Activated CD4-positive, alpha-beta T cell treated with anti-CD3 and anti-CD28 coated beads, Interleukin-2, amount 10 ng/mL, durations not matched to agents 24 days and 14 days (primary cell): ENCODE measurements around the gene EWSR1. TPM values are rescaled to one million over a fixed set of nuclear protein-coding genes. Genes with fewer than 3 reads are reported as not detected.

Experiments used
- DNase-seq: peaks from one replicate; pipeline ENCODE4 v3.0.0; 2022
- H3K27ac Mint-ChIP-seq: one replicate; pipeline ENCODE4 v1.8.0; 2022; ENCODE audit warnings: mild to moderate bottlenecking, mixed read lengths
- H3K27me3 Mint-ChIP-seq: one replicate; pipeline ENCODE4 v1.8.0; 2022; ENCODE audit warnings: mixed read lengths
- H3K36me3 Mint-ChIP-seq: one replicate; pipeline ENCODE4 v1.8.0; 2022; ENCODE audit warnings: low read depth, mild to moderate bottlenecking, mixed read lengths
- H3K4me1 Mint-ChIP-seq: one replicate; pipeline ENCODE4 v1.8.0; 2021; ENCODE audit warnings: mixed read lengths
- H3K4me3 Mint-ChIP-seq: one replicate; pipeline ENCODE4 v1.8.0; 2022; ENCODE audit warnings: mild to moderate bottlenecking, moderate library complexity, mixed read lengths
- H3K9me3 Mint-ChIP-seq: one replicate; pipeline ENCODE4 v1.8.0; 2021; ENCODE audit warnings: mixed read lengths
- intact Hi-C: fragments of 100-400 bp; cut with micrococcal nuclease; formaldehyde crosslinking; loops from one replicate; pipeline ENCODE4 v1.15.1; 2023
- total RNA-seq: library from RNA; stranded (reverse); gene quantifications from 2 replicates; pipeline ENCODE4 v1.2.3, GENCODE V29; 2022

EWSR1 gene
- total RNA-seq, 1 donor from 2014 or later = 445 TPM

DNA sequence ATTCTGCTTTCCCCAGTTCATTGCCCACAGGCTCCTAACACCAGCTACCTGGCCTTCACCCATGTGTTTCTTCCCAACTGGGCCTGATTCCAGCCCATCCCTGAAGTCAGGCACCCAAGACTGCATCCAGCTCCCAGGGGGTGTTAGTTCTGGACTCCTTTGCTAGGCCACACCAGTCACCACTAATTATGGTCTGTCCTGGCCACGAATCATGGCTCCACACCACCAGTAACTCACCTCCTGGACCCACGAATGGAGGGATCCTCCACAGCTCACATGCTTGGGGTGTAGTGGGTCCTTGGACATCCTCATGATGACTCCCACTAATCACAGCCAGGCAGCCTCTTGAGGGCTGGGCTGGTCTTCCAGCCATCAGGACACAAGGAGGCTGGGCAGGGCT, 51.0 kb downstream of the EWSR1 start:
- Mint-ChIP-seq H3K27me3 (peaks cover 25% of the 10 kb centered on the region), H3K4me1 (peaks cover 8% of the 10 kb centered on the region), H3K27ac (no peak overlapping the region), H3K9me3 (no peaks in the 10 kb centered on the region), H3K36me3 (no peaks in the 10 kb centered on the region), H3K4me3 (no peak overlapping the region)
- no peak for DNase-seq
- intact Hi-C loops = no loop called here

DNA sequence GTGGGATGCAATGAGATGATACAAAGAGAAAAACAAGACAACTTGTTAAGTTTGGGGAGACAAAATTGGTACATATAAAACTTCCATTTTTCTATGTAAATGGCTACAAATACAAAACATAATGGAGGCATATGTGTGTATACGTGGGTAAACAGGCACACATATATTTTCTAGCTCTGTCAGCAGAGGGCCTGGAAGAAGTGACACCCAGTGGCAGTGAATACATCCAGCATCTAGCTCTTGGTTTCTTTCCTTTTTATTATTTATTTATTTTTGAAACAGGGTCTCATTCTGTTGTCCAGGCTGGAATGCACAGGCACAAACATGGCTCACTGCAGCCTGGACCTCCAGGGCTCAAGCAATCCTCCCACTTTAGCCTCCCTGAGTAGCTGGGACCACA, 52.5 kb downstream of the EWSR1 start:
- H3K4me3 Mint-ChIP-seq = no peak overlapping the region
- DNase-seq = no peak
- peaks cover 17% of the 10 kb centered on the region for H3K27me3 Mint-ChIP-seq
- no peaks in the 10 kb centered on the region for H3K9me3 Mint-ChIP-seq
- intact Hi-C loops = no loop called here
- H3K27ac Mint-ChIP-seq = no peak overlapping the region
- no peaks in the 10 kb centered on the region for H3K36me3 Mint-ChIP-seq
- peaks cover 2% of the 10 kb centered on the region for H3K4me1 Mint-ChIP-seq

DNA sequence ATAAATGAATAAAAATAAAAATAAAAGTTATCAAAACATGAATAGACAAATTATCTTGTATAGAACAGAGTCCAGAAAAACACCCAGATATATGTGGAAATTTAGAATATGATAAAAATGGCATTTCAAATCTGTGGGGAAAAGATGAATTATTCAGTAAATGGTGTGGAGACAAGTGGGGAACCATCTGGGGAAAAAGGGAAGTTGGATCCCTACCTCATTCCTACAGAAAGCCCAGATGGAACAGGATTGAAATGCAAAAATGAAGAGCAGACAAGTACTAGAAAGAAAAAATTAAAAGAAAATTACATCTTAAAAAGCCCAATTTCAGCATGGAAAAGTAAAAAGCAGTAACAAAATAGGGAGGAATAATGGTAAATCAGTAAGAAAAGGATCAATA, 55.6 kb downstream of the EWSR1 start:
- intact Hi-C loops = no loop called here
- H3K27me3 Mint-ChIP-seq = no peaks in the 10 kb centered on the region
- no peak for DNase-seq
- no peaks in the 10 kb centered on the region for H3K4me1 Mint-ChIP-seq
- H3K4me3 Mint-ChIP-seq = no peak overlapping the region
- H3K36me3 Mint-ChIP-seq = peaks cover 3% of the 10 kb centered on the region
- no peak overlapping the region for H3K27ac Mint-ChIP-seq
- no peaks in the 10 kb centered on the region for H3K9me3 Mint-ChIP-seq

DNA sequence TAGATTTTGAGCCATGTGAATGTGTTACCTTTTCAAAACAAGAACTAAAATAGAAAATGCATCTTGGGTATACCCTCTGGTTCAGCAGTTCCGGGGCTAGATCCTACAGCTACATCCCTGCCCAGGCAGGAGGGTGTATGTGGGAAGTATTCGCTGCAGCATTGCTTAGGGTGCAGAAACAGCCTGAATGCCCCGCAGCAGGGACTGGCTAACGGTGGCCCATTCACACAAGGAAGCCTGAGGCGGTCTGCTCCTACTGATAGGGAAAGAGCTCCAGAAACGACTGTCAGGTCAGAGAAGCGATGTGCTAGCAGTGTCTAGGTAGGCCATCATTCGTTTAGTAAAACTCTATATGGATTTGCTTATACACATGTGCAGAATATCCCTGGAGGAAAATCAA, 57.3 kb downstream of the EWSR1 start:
- H3K9me3 Mint-ChIP-seq = no peaks in the 10 kb centered on the region
- no peaks in the 10 kb centered on the region for H3K27me3 Mint-ChIP-seq
- peaks cover 7% of the 10 kb centered on the region for H3K36me3 Mint-ChIP-seq

DNA sequence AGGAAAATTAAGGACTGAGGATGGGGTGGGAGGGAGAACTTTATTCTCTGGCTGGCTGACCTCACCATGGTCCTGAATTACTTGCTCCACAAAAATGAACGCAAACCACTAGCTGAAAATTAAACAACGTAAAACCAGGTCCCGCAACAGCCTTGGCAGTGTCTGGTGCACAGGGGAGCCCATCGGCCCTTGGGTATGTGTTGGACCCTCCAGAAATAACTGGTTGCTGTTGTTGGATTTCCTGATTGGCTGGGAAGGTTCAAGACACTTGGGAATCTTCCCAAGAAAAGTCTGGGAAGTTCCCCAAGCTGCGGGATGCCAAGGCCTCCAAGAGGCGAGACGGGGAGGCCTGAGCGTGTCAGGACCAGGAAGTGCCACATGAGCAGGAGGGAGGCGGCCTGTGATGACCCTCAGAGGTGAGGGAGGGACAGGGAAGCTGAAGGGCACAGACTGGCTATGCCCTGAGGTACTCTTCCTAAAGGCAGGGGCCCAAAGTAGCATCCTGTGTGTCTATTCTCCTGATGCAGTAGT, 57.8 kb downstream of the EWSR1 start:
- Mint-ChIP-seq H3K27ac (no peak overlapping the region), H3K36me3 (peaks cover 8% of the 10 kb centered on the region), H3K4me1 (no peaks in the 10 kb centered on the region), H3K9me3 (no peaks in the 10 kb centered on the region), H3K27me3 (no peaks in the 10 kb centered on the region), H3K4me3 (no peak overlapping the region)
- intact Hi-C loops = no loop called here
- DNase-seq = no peak

More for the DNA sequence above, 57.3 kb downstream of the EWSR1 start:
- DNase-seq = no peak
- intact Hi-C loops = no loop called here
- Mint-ChIP-seq H3K4me3 (no peak overlapping the region), H3K27ac (no peak overlapping the region), H3K4me1 (no peaks in the 10 kb centered on the region)

DNA sequence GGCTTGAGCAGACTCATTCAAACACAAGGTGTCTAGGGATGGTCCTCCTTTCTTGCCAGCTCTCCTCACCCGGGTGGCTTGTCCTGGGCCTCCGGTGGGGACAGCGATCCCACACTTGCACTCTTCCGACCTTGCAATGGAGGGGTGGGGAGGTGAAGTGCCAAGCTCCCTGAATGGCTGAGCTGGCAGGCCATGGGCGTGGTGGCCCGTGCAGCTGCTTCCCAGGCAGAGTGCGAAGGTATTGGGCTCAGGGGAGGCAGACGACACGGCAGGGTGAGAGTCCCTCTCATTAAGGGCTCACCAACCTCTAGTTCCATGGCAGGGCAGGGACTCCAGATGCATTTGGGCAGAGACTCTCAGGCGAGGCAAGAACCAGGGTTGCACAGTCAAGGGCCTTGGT, 58.4 kb downstream of the EWSR1 start:
- no peak for DNase-seq
- H3K27ac Mint-ChIP-seq = no peak overlapping the region
- intact Hi-C loops = no loop called here
- H3K9me3 Mint-ChIP-seq = no peaks in the 10 kb centered on the region
- peaks cover 10% of the 10 kb centered on the region for H3K36me3 Mint-ChIP-seq
- no peak overlapping the region for H3K4me3 Mint-ChIP-seq
- H3K27me3 Mint-ChIP-seq = no peaks in the 10 kb centered on the region
- no peaks in the 10 kb centered on the region for H3K4me1 Mint-ChIP-seq

DNA sequence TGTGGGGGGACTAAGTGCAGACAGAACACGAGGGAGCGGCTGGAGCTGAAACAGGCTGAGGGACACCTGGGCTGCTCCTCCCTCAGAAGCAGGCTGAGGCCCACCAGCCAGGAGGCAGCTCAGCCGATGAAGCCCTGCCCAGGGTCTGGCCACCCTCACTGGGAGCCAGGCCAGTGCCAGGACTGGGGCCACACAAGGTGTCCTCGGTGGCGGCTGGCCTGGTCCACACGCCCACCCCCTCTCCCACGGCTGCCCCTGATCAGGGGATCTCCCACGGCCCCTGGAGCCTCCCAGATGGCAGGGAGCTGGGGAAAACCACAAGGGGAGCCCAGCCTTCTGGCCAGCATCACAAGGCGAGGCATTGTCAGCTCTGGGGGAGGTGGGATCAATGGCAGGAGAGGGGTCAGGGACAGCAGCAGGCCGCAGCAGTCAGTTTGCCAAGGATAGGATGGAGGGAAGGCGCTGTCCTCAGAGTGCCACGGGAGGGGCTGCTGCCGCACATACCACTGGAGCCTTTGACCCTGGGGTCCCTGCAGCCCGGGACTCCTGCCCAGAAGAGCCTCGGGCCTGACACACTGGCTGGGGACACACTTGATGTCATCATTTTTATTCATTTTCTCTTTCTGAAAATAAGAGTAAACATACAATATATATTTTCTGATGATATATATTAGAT, 59.2 kb downstream of the EWSR1 start:
- H3K9me3 Mint-ChIP-seq = no peaks in the 10 kb centered on the region
- no peak overlapping the region for H3K4me3 Mint-ChIP-seq
- intact Hi-C loops = no loop called here
- H3K4me1 Mint-ChIP-seq = no peaks in the 10 kb centered on the region
- no peak overlapping the region for H3K27ac Mint-ChIP-seq
- DNase-seq = no peak
- H3K27me3 Mint-ChIP-seq = no peaks in the 10 kb centered on the region
- H3K36me3 Mint-ChIP-seq = peaks cover 10% of the 10 kb centered on the region

DNA sequence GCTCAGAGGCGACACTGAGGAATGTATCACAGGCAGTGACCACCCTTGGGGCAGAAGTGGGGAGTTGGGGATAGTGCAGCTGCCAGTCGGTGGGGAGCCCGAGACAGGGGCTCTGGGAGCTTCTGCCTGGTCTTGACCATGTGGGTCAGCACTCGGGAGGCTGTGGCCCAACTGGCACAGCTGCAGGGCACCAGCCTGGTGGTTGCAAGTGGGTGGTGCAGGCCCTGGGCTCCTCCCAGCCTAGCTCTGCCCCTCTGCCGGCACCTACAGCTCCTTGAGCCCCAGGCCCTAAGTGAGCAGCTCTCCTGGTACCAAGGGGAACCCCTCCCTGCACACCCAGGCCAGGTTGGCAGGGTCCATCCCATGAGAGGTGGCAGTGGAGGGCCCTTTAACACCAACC, 60.0 kb downstream of the EWSR1 start:
- H3K27ac Mint-ChIP-seq = no peak overlapping the region
- intact Hi-C loops = no loop called here
- H3K4me3 Mint-ChIP-seq = no peak overlapping the region
- no peaks in the 10 kb centered on the region for H3K27me3 Mint-ChIP-seq
- no peaks in the 10 kb centered on the region for H3K9me3 Mint-ChIP-seq
- no peak for DNase-seq
- peaks cover 10% of the 10 kb centered on the region for H3K36me3 Mint-ChIP-seq
- no peaks in the 10 kb centered on the region for H3K4me1 Mint-ChIP-seq

DNA sequence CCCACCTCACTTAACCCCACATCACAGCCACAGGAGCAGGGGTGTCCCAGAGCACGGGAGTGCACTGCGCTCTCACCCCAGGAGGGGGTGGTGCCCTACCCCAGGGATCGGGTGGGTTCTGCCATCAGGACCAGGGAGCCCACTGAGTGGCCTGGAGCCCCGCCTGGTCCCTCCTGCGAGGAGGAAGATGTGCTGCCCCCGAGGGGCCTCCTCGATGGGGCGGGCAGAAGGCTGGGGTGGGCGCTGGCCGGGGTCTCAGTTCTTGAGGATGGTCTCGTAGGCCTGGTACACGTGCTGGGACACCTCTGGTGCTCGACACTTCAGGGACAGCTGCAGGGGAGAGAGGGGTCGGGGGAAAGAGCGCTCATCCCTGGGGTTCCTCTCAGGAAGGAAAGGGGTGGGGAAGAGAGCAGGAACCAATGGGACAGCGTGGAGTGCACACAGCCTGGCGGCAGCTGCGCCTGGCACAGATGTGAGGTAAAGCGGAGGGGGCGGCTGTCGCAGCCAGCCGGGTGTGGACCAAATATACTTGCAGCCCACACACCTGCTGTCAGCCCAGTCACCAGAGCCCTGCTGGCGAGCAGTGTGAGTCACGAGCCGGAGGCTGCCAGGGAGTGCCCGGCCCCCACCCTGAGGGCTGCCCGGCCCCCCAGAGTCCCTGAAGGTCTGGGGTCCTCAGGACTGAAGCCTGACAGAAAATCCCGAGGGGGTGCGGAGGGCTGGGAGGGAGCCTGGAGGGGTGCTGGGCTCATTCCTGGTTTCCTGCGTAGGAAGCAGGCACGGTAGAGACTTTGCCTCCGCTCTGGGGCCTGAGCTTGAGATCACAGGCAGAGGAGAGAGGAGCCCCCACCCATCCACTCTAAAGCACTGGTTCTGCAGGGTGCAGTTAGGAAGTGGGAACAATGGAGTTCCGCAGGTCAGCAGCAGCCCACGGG, 60.8 kb downstream of the EWSR1 start:
- intact Hi-C loops = no loop called here
- Mint-ChIP-seq H3K9me3 (no peaks in the 10 kb centered on the region), H3K27ac (no peak overlapping the region), H3K36me3 (peaks cover 15% of the 10 kb centered on the region), H3K4me3 (no peak overlapping the region), H3K4me1 (no peaks in the 10 kb centered on the region), H3K27me3 (no peaks in the 10 kb centered on the region)
- no peak for DNase-seq

DNA sequence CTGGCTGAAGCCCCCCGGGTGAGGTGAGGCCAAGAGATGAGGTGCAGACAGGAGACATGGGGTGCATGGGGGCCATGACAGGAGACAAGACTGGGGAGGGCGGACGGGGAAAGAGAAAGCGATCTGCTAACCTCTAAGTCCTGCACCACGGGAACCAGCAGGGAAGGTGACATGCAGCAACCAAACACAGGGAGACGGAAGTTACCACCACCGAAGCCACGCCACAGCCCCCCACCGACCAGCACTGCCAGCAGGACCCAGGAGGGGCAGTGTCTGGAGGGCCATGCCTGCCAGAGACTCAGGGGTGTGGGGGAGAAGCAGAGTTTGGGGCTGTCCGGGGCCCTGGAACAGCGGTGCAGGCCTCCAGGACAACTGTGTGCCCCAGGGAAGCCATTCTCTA, 61.5 kb downstream of the EWSR1 start:
- H3K4me1 Mint-ChIP-seq = no peaks in the 10 kb centered on the region
- intact Hi-C loops = no loop called here
- no peak overlapping the region for H3K27ac Mint-ChIP-seq
- no peak overlapping the region for H3K4me3 Mint-ChIP-seq
- DNase-seq = no peak
- H3K36me3 Mint-ChIP-seq = peaks cover 17% of the 10 kb centered on the region
- no peaks in the 10 kb centered on the region for H3K27me3 Mint-ChIP-seq
- H3K9me3 Mint-ChIP-seq = no peaks in the 10 kb centered on the region

DNA sequence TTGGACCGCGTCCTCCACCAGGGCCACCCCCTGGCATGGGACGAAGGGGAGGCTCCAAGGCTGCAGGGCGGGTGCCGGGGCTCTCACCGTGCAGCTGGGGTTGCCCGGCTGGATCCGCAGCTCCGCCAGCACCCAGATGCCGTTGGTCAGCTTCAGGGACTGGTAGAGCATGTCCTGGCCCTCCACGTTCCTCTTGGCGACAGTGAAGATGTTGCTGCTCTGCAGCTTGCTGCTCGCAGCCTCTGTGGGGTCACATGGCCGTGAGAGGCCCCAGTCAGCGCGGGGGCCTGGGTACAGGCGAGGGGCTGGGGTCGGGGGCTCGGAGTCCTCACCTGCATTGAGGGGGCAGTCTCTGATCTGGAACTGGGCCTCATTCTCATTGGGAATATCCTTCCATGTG, 62.2 kb downstream of the EWSR1 start:
- intact Hi-C loops = no loop called here
- DNase-seq = no peak
- Mint-ChIP-seq H3K36me3 (peaks cover 17% of the 10 kb centered on the region), H3K9me3 (no peaks in the 10 kb centered on the region), H3K27me3 (no peaks in the 10 kb centered on the region), H3K4me1 (no peaks in the 10 kb centered on the region), H3K27ac (no peak overlapping the region), H3K4me3 (no peak overlapping the region)

DNA sequence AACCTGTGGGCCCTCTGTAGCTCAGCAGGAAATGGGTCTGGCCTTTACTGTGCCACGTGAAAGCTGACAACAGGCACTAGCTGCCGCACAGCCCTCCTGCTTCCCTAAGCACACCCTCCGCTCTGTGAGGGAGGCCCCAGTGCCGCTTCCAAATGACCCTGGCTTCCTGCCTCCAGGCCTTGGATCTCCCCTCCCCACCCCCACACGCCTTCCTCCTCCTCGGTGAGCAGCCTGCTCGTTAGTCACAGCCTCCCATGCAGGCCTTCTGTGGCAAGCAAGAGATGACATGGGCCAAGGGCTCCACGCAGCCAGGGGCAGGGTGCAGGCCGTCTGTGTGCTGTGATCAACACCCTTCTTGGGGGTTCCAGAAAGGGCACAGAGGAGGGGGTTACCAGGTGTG, 62.7 kb downstream of the EWSR1 start:
- H3K27ac Mint-ChIP-seq = no peak overlapping the region
- no peaks in the 10 kb centered on the region for H3K27me3 Mint-ChIP-seq
- intact Hi-C loops = no loop called here
- H3K36me3 Mint-ChIP-seq = peaks cover 22% of the 10 kb centered on the region
- H3K4me3 Mint-ChIP-seq = no peak overlapping the region
- no peak for DNase-seq
- H3K4me1 Mint-ChIP-seq = no peaks in the 10 kb centered on the region
- no peaks in the 10 kb centered on the region for H3K9me3 Mint-ChIP-seq

DNA sequence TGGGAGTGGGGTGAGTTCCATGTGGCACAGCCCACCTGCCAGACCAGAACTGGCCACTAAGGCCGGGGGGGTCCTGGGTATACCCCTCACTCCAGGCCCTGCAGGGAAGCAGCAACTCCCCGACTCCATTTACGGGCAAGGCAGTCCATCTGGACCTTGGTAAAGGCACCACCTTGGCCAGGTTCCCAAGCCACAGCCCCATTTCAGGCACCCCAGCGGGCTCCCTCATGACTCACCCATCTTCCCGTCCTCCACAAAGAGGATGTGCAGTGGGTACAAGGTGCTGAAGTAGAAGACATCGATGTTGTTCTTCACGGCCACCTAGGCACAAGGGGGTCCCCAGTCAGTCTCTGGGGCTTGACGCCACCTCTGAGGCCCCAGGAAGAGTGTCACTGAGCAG, 63.1 kb downstream of the EWSR1 start:
- H3K36me3 Mint-ChIP-seq = peaks cover 23% of the 10 kb centered on the region
- no peaks in the 10 kb centered on the region for H3K9me3 Mint-ChIP-seq
- no peak for DNase-seq
- intact Hi-C loops = no loop called here
- no peak overlapping the region for H3K4me3 Mint-ChIP-seq
- H3K27me3 Mint-ChIP-seq = no peaks in the 10 kb centered on the region
- H3K27ac Mint-ChIP-seq = no peak overlapping the region
- no peaks in the 10 kb centered on the region for H3K4me1 Mint-ChIP-seq

DNA sequence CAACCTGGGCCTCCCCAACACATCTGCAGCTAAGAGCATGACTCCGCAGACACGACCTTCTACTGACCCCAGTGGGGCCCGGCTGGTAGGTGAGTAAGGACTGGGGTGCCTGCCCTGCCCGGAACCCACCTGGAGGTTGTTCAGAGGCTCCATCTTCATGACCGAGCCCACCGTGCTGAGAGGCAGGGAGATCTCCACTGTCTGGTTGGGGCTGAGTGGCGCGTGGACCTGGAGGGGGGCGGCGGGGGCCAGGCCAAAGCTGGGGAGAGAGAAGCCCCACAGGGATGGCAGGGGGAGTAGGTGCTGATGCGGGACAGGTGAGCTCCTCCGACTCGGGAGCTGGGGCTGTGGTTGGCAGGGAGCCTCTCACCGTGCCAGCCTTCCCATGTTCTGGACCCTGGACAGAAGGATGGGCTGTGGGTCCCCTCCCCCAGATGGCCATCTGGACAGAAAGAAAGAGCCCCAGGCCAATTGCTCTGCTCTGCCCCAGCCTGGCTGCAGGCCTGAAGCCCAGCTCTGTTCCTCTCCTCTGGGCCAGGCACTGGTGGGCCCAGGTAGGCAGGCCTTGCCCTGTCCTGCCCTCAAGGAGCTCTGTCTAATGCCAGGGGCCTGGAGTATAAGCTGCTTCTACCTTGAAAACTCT, 63.7 kb downstream of the EWSR1 start:
- Mint-ChIP-seq H3K36me3 (peaks cover 23% of the 10 kb centered on the region), H3K27me3 (no peaks in the 10 kb centered on the region), H3K9me3 (no peaks in the 10 kb centered on the region), H3K4me3 (no peak overlapping the region), H3K27ac (no peak overlapping the region), H3K4me1 (no peaks in the 10 kb centered on the region)
- intact Hi-C loops = no loop called here
- DNase-seq = no peak
